ENCODE results near the gene ALLC. TPM values are rescaled to one million over a fixed set of nuclear protein-coding genes. Genes with fewer than 3 reads are reported as not detected.

The ALLC gene
- polyA plus RNA-seq, 2 of the 4 experiments (the other 2 are of a cell fraction): not detected

DNA sequence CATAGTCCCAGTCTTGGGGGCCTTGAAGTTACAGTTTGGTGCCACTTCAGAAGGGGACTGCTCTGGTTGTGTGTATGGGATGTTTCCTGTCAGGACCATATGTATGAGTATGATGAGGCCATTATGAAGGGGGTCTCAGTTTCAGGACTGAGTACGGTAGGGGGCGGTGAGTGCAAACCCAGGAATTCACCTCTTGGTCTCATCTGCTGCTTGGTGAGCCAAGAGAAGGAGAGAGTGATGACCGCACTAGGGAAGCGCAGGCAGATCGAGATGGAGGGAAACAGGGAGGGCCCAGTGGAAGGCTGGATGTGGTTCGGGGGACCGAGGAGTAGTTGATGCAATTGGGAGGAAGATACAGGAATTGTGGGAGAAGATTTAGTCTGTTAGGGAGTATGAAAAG lies 73.8 kb downstream of the ALLC start (continued):
- TF ChIP-seq, protein P1, sequence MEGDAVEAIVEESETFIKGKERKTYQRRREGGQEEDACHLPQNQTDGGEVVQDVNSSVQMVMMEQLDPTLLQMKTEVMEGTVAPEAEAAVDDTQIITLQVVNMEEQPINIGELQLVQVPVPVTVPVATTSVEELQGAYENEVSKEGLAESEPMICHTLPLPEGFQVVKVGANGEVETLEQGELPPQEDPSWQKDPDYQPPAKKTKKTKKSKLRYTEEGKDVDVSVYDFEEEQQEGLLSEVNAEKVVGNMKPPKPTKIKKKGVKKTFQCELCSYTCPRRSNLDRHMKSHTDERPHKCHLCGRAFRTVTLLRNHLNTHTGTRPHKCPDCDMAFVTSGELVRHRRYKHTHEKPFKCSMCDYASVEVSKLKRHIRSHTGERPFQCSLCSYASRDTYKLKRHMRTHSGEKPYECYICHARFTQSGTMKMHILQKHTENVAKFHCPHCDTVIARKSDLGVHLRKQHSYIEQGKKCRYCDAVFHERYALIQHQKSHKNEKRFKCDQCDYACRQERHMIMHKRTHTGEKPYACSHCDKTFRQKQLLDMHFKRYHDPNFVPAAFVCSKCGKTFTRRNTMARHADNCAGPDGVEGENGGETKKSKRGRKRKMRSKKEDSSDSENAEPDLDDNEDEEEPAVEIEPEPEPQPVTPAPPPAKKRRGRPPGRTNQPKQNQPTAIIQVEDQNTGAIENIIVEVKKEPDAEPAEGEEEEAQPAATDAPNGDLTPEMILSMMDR (IDR thresholded peaks at IDR 0.05): no peak

DNA sequence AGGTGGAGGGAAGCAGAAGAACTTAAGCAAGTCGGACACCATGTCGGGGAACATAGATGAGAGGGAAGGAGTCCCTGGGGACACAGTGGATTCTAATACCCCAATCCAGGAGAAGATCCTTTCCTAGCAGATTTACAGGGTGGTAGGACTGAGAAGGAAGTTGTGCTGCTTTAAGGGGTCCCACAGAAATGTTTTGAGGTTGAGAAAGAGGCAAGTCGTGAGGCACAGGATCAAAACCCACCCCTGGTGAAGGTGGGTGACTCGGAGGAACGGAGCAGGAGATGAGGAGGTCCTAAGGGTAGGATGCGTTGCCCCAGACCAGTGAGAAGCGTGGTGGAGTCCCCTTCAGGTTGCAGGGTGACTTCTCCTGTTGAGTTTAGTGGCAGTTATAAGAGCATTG lies 78.1 kb downstream of the ALLC start:
- no peak for DNase-seq (ENCODE audit: low read depth in 1 of 2, low spot score in 1 of 2)
- Histone ChIP-seq H3K4me3 (no peak overlapping the region), H3K27ac (no peak overlapping the region), H3K4me2 (no peak overlapping the region), H3K4me1 (no peaks in the 10 kb centered on the region; the same call in 2 of the 3 replicates), H3K9me3 (no peaks in the 10 kb centered on the region)
- ChIA-PET CTCF (interaction anchor here (1.7 kb wide), 1 partner anchor 69 kb away, joined by 5 read pairs; no protein-coding TSS in a partner anchor), POLR2A (no interaction called here)
- no peak for ATAC-seq
- WGBS (ENCODE audit: missing lambda C conversion rate): 16% methylated on average over 7 of the region's 7 CpGs
- no peak for FAIRE-seq
- TF ChIP-seq JUNB (IDR thresholded peaks at IDR 0.05): no peak
- TF ChIP-seq BHLHE40 (IDR thresholded peaks at IDR 0.05; ENCODE audit: low read depth, low read length): no peak
- TF ChIP-seq, protein P2, sequence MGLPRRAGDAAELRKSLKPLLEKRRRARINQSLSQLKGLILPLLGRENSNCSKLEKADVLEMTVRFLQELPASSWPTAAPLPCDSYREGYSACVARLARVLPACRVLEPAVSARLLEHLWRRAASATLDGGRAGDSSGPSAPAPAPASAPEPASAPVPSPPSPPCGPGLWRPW (IDR thresholded peaks at IDR 0.05): no peak
- no peak for TF ChIP-seq NFE2L2 (conservative IDR thresholded peaks at IDR 0.05; ENCODE audit: low read length)
- TF ChIP-seq ZC3H11A (IDR thresholded peaks at IDR 0.05): no peak
- TF ChIP-seq TP53 (CRISPR knock-in tag; IDR thresholded peaks at IDR 0.05): no peak
- no peak for TF ChIP-seq CBX8 (IDR thresholded peaks at IDR 0.05)
- TF ChIP-seq KDM1A (IDR thresholded peaks at IDR 0.05; ENCODE audit: low read depth): no peak
- no peak for TF ChIP-seq ZNF302 (CRISPR knock-in tag; IDR thresholded peaks at IDR 0.05)
- TF ChIP-seq, protein P3, sequence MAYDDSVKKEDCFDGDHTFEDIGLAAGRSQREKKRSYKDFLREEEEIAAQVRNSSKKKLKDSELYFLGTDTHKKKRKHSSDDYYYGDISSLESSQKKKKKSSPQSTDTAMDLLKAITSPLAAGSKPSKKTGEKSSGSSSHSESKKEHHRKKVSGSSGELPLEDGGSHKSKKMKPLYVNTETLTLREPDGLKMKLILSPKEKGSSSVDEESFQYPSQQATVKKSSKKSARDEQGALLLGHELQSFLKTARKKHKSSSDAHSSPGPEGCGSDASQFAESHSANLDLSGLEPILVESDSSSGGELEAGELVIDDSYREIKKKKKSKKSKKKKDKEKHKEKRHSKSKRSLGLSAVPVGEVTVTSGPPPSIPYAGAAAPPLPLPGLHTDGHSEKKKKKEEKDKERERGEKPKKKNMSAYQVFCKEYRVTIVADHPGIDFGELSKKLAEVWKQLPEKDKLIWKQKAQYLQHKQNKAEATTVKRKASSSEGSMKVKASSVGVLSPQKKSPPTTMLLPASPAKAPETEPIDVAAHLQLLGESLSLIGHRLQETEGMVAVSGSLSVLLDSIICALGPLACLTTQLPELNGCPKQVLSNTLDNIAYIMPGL (CRISPR knock-in tag; IDR thresholded peaks at IDR 0.05; ENCODE audit: borderline replicate concordance): no peak
- no peak for TF ChIP-seq PHF8 (IDR thresholded peaks at IDR 0.05; ENCODE audit: borderline replicate concordance, low read depth)
- TF ChIP-seq TFCP2L1 (CRISPR knock-in tag; IDR thresholded peaks at IDR 0.05): no peak

DNA sequence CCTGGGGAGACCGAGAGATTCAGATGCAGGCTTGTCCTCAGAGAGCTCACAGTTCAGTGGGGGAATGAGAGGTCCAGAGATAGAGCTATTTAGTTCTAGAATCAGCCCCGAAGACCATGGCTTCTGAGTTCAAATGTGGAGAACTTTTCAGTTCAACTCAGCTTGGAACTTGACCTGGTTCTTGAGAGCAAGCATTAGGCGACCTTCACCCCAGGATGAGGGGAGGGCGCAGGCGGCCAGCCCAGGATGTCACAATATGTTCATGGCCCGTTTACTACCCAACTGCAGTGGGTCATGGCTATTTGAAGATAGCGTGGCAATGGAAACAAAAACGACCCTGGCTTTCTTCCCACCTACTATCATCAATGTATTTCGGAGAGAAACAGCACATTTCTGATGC lies 79.1 kb downstream of the ALLC start:
- FAIRE-seq: no peak
- DNase-seq (ENCODE audit: low read depth in 1 of 2, low spot score in 1 of 2): no peak
- ChIA-PET CTCF (interaction anchor here (1.1 to 1.7 kb wide), 2 partner anchors 9 to 68 kb away, joined by 3 to 5 read pairs; no protein-coding TSS in a partner anchor), POLR2A (no interaction called here)
- no peak overlapping the region for H3K4me2 ChIP-seq
- ATAC-seq: no peak
- no peak overlapping the region for H3K27ac ChIP-seq
- 8% methylated on average over 9 of the region's 9 CpGs for WGBS (ENCODE audit: missing lambda C conversion rate)
- TF ChIP-seq KDM1A (IDR thresholded peaks at IDR 0.05; ENCODE audit: low read depth) (no peak), FOXS1 (CRISPR knock-in tag; IDR thresholded peaks at IDR 0.05) (no peak), CBX2 (IDR thresholded peaks at IDR 0.05; ENCODE audit: borderline replicate concordance, low read depth) (no peak), POLR2A (IDR thresholded peaks at IDR 0.05; ENCODE audit: low read length) (no peak), ZSCAN20 (CRISPR knock-in tag; IDR thresholded peaks at IDR 0.05) (no peak), ZC3H11A (IDR thresholded peaks at IDR 0.05) (no peak), SMC3 (IDR thresholded peaks at IDR 0.05) (no peak), RARB (CRISPR knock-in tag; IDR thresholded peaks at IDR 0.05) (no peak), POLR2AphosphoS2 (conservative IDR thresholded peaks at IDR 0.05; ENCODE audit: low read length) (no peak), ESRRA (IDR thresholded peaks at IDR 0.05; ENCODE audit: borderline replicate concordance, low read length) (no peak), JUNB (IDR thresholded peaks at IDR 0.05) (no peak), HEYL (CRISPR knock-in tag; IDR thresholded peaks at IDR 0.05) (no peak)
- TF ChIP-seq, protein P4, sequence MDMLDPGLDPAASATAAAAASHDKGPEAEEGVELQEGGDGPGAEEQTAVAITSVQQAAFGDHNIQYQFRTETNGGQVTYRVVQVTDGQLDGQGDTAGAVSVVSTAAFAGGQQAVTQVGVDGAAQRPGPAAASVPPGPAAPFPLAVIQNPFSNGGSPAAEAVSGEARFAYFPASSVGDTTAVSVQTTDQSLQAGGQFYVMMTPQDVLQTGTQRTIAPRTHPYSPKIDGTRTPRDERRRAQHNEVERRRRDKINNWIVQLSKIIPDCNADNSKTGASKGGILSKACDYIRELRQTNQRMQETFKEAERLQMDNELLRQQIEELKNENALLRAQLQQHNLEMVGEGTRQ (IDR thresholded peaks at IDR 0.05): no peak
- TF ChIP-seq, protein P5, sequence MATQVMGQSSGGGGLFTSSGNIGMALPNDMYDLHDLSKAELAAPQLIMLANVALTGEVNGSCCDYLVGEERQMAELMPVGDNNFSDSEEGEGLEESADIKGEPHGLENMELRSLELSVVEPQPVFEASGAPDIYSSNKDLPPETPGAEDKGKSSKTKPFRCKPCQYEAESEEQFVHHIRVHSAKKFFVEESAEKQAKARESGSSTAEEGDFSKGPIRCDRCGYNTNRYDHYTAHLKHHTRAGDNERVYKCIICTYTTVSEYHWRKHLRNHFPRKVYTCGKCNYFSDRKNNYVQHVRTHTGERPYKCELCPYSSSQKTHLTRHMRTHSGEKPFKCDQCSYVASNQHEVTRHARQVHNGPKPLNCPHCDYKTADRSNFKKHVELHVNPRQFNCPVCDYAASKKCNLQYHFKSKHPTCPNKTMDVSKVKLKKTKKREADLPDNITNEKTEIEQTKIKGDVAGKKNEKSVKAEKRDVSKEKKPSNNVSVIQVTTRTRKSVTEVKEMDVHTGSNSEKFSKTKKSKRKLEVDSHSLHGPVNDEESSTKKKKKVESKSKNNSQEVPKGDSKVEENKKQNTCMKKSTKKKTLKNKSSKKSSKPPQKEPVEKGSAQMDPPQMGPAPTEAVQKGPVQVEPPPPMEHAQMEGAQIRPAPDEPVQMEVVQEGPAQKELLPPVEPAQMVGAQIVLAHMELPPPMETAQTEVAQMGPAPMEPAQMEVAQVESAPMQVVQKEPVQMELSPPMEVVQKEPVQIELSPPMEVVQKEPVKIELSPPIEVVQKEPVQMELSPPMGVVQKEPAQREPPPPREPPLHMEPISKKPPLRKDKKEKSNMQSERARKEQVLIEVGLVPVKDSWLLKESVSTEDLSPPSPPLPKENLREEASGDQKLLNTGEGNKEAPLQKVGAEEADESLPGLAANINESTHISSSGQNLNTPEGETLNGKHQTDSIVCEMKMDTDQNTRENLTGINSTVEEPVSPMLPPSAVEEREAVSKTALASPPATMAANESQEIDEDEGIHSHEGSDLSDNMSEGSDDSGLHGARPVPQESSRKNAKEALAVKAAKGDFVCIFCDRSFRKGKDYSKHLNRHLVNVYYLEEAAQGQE (IDR thresholded peaks at IDR 0.05): no peak
- TF ChIP-seq, protein P6, sequence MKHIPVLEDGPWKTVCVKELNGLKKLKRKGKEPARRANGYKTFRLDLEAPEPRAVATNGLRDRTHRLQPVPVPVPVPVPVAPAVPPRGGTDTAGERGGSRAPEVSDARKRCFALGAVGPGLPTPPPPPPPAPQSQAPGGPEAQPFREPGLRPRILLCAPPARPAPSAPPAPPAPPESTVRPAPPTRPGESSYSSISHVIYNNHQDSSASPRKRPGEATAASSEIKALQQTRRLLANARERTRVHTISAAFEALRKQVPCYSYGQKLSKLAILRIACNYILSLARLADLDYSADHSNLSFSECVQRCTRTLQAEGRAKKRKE (CRISPR knock-in tag; IDR thresholded peaks at IDR 0.05; ENCODE audit: low read depth): no peak
- no peaks in the 10 kb centered on the region for H3K4me1 ChIP-seq
- no peaks in the 10 kb centered on the region for H3K9me3 ChIP-seq
- H3K4me3 ChIP-seq: no peak overlapping the region

All from A549 (cell line).